ENCODE data around the gene GNPTAB. TPM values are rescaled to one million over a fixed set of nuclear protein-coding genes. Genes with fewer than 3 reads are reported as not detected.
"Not testable (repeated sequence)": the region's sequence is repeated elsewhere in the genome, so short reads cannot be mapped to it uniquely, and the experiment has no call there.

The GNPTAB gene
- total RNA-seq, 2 donors from 2014 or later: 22.2 to 48.0 TPM

DNA sequence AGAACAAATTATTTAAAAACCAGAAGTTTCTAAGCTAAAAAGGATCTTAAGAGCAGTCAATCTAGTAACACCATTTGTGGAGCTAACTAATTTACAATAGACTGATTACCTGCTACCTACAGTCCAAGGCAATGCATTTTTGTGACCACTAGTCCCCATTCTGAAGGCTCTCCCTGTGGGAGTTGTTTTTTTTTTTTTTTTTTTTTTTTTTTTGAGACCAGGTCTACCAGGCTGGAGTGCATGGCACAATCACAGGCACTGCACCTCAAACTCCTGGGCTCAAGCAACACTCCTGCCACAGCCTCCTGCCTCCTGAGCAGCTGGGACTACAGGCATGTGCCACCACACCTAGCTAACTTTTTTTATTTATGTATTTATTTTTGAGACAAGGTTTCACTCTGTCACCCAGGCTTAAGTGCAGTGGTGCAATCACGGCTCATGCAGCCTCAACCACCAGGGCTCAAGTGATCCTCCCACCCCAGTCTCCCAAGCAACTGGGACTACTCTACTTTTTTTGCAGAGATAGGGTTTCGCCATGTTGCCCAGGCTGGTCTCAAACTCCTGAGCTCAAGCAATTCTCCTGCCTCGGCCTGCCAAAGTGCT, 3.9 kb downstream of the GNPTAB start:
- Mint-ChIP-seq H3K36me3 (peaks cover 0 to 1% of the 10 kb centered on the region in 2 donors), H3K27ac (no peak overlapping the region), H3K9me3 (no peaks in the 10 kb centered on the region)
- no peak for ATAC-seq
- no peak for DNase-seq (ENCODE audit: low spot score in 2 of 2)

DNA sequence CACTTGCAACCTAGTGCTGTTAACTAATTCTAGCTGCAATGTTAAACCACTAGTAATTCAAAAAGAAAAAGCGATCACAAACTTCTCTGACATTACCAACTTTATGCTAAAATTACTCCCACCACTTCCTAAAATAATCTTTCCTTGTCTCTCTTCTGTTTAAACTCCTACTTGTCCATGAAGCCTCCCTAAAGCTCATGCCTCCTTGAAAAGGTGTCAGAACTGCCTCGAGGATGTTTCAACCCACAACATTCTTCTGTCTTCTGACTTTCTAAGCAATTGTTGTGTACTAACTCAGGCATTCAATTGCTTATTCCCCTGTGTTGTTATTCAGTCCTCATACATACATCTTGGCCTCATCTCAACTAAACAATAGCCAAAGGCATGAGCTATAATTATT, 5.9 kb downstream of the GNPTAB start:
- H3K27ac Mint-ChIP-seq: peak overlapping the region in 1 of 2 donors; percentile 5
- H3K9me3 Mint-ChIP-seq: no peaks in the 10 kb centered on the region

DNA sequence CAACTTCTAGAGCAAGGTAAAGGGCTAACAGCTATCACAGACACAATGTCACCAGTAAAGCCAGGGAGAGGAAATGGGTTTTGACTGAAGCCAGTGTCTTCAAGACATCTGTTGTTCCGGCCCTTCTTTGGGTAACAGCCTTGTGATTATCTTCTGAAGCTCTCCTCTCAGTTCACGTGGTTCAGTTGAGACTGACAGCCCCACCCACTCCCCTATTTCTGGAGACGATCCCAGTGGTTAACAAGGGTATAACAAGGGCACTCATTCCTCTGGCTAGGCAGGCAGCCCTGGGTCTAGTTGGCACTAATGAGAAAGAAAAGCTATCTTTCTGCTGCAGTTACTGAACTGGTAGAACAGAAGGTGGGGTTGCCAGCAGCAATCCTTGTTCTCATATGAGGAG, 6.9 kb downstream of the GNPTAB start:
- Mint-ChIP-seq H3K27ac (peak overlapping the region; percentile 43 to 81), H3K9me3 (peaks cover 0 to 3% of the 10 kb centered on the region in 2 donors), H3K36me3 (peaks cover 0 to 19% of the 10 kb centered on the region in 2 donors)
- ATAC-seq: peak; percentile 77 to 86
- DNase-seq (ENCODE audit: low spot score in 2 of 2): peak in 1 of 2 donors; percentile 64

More for the DNA sequence above, 5.9 kb downstream of the GNPTAB start:
- peaks cover 0 to 13% of the 10 kb centered on the region in 2 donors for H3K36me3 Mint-ChIP-seq
- ATAC-seq (no peak), DNase-seq (ENCODE audit: low spot score in 2 of 2) (no peak)

DNA sequence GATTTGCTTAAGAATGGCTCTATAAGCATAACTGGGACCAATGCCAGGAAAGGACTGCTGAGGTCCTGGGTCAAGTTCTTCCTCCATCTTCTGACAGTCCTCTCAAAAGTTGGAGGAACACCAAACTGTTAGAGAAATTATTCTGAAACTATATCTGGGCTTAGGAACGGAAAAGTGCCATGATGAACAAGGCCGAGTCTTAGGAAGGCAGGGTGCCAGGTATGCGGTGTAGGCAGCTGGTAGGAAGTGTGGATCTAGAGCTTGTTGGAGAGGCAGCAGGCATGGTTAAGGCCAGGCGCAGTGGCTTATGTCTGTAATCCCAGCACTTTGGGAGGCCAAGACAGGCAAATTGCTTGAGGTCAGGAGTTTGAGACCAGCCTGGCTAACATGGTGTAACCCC, 7.7 kb downstream of the GNPTAB start:
- ATAC-seq: no peak
- peaks cover 0 to 28% of the 10 kb centered on the region in 2 donors for H3K36me3 Mint-ChIP-seq

DNA sequence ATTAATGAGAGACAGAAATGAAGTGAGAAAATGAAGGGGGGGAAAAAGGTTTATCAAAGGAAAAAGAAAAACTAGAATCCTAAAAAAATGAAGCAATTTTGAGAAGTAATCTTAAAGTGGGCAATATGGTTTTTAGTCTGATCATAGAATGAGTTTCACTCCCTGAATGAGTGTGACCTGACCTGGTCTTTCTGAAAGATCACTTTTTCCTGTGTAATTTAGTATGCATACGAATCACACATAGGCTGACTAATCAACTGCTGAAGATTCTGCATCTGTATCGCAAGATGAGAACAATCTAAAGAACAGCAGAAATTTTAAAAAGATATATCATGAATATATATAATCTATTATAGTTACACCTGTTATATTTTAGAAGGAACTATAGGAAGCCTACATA, 11.3 kb downstream of the GNPTAB start:
- Mint-ChIP-seq H3K9me3 (peaks cover 0 to 15% of the 10 kb centered on the region in 2 donors), H3K27ac (peak overlapping the region; percentile 78 to 93), H3K36me3 (peaks cover 0 to 49% of the 10 kb centered on the region in 2 donors)
- no peak for DNase-seq (ENCODE audit: low spot score in 2 of 2)
- peak; percentile 88 to 90 for ATAC-seq

More for the DNA sequence above, 7.7 kb downstream of the GNPTAB start:
- peak overlapping the region; percentile 39 to 43 for H3K27ac Mint-ChIP-seq
- peaks cover 0 to 7% of the 10 kb centered on the region in 2 donors for H3K9me3 Mint-ChIP-seq
- no peak for DNase-seq (ENCODE audit: low spot score in 2 of 2)

DNA sequence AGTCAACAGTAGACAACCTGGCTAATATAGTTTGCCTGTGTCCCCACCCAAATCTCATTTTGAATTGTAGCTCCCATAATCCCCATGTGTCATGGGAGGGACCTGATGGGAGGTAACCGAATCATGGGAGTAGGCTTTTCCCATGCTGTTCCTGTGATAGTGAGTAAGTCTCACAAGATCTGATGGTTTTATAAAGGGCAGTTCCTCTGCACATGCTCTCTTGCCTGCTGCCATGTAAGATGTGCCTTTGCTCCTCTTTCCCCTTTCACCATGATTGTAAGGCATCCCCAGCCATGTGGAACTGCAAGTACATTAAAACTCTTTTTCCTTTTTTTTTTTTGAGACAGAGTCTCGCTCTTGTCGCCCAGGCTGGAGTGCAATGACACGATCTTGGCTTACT, 12.1 kb downstream of the GNPTAB start:
- ATAC-seq; DNase-seq (ENCODE audit: low spot score in 2 of 2): not testable (repeated sequence)
- Mint-ChIP-seq H3K36me3 (peaks cover 0 to 49% of the 10 kb centered on the region in 2 donors), H3K27ac (peak overlapping the region; percentile 78 to 93), H3K9me3 (peaks cover 0 to 15% of the 10 kb centered on the region in 2 donors)

DNA sequence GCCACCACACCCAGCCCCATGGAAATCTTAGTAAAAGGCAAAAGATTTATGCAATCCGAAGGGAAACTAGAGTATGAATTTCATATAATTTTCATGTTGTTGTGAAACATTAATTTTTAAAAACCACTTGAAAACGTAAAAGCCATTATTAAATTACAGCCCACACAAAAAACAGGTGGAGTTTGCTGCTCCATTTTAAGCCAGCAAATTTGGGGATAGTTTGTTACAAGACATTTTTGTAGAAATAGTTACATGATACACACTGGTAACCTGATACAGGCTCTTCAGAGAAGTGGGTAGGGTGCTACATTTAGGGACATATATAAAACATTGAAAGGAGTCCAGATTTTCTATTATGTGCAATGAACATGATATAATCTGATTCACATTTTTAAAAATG, 17.6 kb downstream of the GNPTAB start:
- DNase-seq (ENCODE audit: low spot score in 2 of 2): no peak
- H3K36me3 Mint-ChIP-seq: peaks cover 0 to 34% of the 10 kb centered on the region in 2 donors
- no peak for ATAC-seq
- H3K9me3 Mint-ChIP-seq: peaks cover 0 to 13% of the 10 kb centered on the region in 2 donors
- no peak overlapping the region for H3K27ac Mint-ChIP-seq

DNA sequence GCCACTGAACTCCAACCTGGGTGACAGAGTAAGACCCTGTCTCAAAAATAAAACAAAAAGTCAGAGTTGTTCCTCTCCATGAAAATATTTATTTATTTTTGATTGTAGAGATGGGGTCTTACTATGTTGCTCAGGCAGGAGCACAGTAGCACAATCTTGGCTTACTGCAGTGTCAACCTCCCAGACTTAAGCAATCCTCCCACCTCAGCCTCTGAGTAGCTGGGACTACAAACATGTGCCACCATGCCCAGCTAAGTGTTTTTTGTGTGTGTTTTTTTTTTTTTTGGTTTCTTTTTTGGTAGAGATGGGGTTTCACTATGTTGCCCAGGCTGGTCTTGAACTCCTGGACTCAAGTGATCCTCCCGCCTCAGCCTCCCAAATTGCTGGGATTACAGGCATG, 18.0 kb downstream of the GNPTAB start:
- DNase-seq (ENCODE audit: low spot score in 2 of 2); H3K27ac Mint-ChIP-seq; H3K9me3 Mint-ChIP-seq; ATAC-seq: not testable (repeated sequence)
- H3K36me3 Mint-ChIP-seq: peaks cover 0 to 30% of the 10 kb centered on the region in 2 donors

DNA sequence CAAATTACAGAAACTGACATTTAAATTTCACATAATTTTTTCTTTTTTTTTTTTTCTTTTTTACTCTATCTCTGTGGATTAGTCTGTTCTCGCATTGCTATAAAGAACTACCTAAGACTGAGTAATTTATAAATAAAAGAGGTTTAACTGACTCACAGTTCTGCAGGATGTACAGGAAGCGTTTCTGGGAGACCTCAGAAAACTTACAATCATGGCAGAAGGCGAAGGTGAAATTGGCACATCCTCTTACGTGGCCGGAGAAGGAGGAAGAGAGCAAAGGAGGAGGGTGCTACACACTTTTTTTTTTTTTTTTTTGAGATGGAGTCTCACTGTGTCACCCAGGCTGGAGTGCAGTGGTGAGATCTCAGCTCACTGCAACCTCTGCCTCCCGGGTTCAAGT, 19.4 kb downstream of the GNPTAB start:
- H3K27ac Mint-ChIP-seq; DNase-seq (ENCODE audit: low spot score in 2 of 2); H3K9me3 Mint-ChIP-seq: not testable (repeated sequence)
- peaks cover 0 to 23% of the 10 kb centered on the region in 2 donors for H3K36me3 Mint-ChIP-seq
- peak; percentile 51 to 77 for ATAC-seq

DNA sequence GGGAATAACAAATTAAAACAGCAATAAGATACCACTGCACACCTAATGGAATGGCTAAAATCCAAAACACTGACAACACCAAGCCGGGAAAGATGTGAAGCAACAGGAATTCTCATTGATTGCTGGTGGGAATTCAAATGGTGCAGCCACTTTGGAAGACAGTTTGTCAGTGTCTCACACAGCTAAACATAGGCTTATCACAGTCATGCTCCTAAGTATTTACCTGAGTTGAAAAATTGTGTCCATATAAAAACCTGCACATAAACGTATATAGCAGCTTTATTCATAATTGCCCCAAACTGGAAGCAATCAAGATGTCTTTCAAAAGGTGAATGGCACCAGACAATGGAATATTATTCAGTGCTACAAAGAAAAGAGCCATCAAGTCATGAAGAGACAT, 21.6 kb downstream of the GNPTAB start:
- no peak overlapping the region for H3K27ac Mint-ChIP-seq
- DNase-seq (ENCODE audit: low spot score in 2 of 2) (no peak), ATAC-seq (no peak)
- H3K9me3 Mint-ChIP-seq: peaks cover 0 to 5% of the 10 kb centered on the region in 2 donors
- peaks cover 0 to 12% of the 10 kb centered on the region in 2 donors for H3K36me3 Mint-ChIP-seq

DNA sequence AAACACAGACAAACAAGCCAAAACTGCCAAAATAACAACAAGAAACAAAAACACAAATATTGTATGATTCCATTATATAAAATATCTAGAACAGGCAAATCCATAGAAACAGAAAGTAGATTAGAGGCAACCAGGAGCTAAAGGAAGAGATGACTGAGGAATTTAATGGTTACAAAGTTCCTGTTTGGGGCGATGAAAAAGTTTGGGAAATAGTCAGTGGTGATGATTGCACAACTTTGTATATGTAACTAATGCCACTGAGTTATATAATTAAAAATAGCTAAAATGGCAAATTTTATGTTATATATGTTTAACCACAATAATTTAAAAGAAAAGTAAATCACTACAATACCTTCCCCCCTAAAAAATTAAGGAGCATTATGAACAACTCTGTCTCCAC, 24.5 kb downstream of the GNPTAB start:
- no peak for DNase-seq (ENCODE audit: low spot score in 2 of 2)
- no peak overlapping the region for H3K27ac Mint-ChIP-seq
- peaks cover 0 to 2% of the 10 kb centered on the region in 2 donors for H3K36me3 Mint-ChIP-seq
- ATAC-seq: no peak
- H3K9me3 Mint-ChIP-seq: peaks cover 0 to 1% of the 10 kb centered on the region in 2 donors

DNA sequence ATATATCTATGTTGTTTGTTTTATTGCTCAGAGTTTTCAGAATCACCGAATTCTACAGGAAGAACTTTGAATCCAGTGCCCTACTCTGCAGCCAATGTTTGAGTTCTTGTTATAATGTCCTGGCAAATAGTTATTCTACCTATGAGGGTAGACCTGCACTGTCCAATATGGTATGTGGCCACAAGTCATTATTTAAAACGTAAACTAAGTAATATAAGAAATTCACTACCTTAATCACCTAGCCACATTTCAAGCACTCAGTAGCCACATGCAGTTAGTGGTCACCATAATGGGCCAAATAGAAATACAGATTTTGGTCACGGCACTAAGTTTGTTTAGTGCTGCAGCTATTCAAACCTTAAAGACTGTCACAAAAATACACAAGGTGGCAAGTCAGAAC, 26.4 kb downstream of the GNPTAB start:
- ATAC-seq (no peak), DNase-seq (ENCODE audit: low spot score in 2 of 2) (no peak)
- Mint-ChIP-seq H3K36me3 (no peaks in the 10 kb centered on the region), H3K9me3 (no peaks in the 10 kb centered on the region), H3K27ac (no peak overlapping the region)

DNA sequence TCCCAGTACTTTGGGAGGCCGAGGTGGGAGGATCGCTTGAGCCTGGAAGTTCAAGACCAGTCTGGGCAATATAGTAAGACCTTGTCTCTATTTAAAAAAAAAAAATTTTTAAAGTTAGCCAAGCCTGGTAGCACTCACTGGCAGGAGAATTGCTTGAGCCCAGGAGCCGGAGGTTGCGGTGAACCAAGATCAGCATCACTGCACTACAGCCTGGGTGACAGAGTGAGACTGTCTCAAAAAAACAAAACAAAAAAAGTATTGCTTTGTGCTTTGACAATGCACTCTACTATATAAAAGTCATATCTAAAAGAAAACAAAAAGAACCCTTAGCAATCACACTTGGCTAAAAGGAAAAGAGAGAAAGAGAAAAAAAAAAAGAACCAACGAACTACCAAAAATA, 26.8 kb downstream of the GNPTAB start:
- ATAC-seq: no peak
- Mint-ChIP-seq H3K36me3 (no peaks in the 10 kb centered on the region), H3K27ac (no peak overlapping the region), H3K9me3 (no peaks in the 10 kb centered on the region)
- DNase-seq (ENCODE audit: low spot score in 2 of 2): no peak

DNA sequence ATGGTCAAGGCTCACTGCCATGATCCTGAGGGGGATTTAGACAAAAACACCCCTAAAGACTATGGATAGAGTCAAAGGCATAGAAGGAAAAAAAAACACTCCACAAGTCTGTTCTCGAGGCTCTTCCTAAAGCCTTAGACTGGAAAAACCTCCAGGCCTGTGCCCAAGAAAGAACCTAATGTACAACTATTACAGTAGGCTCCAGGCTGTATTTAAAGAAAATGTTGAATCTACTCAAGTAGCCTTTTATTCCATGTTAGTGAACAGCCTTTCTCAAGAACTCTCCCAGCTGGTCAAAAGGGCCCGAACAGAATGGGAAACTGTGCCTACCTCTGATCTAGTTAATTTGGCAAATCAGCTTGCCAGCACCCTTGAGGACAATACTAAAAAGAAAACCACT, 28.3 kb downstream of the GNPTAB start:
- DNase-seq (ENCODE audit: low spot score in 2 of 2) (no peak), ATAC-seq (no peak)
- Mint-ChIP-seq H3K9me3 (peaks cover 0 to 5% of the 10 kb centered on the region in 2 donors), H3K27ac (no peak overlapping the region), H3K36me3 (peaks cover 0 to 7% of the 10 kb centered on the region in 2 donors)

DNA sequence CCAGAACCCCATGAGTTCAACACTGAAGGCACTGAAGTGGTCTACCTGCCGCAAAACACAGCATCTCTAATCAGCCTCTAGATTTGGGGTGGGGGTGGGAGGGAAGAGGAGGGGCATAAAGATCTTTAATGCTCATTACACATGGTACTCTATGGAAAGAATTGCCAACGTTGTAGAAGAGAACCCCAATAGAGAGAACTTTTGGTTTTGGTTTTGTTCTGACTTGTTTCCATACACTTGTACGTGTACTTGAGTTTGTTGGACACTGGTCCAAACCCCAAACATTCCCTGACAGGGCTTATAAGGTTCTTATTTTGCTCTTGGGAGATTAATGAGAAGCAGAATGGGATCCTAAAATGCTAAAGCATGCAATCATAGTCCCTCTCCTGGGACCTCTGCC, 31.0 kb downstream of the GNPTAB start:
- DNase-seq (ENCODE audit: low spot score in 2 of 2) (no peak), ATAC-seq (peak; percentile 57 to 81)
- no peak overlapping the region for H3K27ac Mint-ChIP-seq
- peaks cover 0 to 20% of the 10 kb centered on the region in 2 donors for H3K36me3 Mint-ChIP-seq
- peaks cover 0 to 5% of the 10 kb centered on the region in 2 donors for H3K9me3 Mint-ChIP-seq

DNA sequence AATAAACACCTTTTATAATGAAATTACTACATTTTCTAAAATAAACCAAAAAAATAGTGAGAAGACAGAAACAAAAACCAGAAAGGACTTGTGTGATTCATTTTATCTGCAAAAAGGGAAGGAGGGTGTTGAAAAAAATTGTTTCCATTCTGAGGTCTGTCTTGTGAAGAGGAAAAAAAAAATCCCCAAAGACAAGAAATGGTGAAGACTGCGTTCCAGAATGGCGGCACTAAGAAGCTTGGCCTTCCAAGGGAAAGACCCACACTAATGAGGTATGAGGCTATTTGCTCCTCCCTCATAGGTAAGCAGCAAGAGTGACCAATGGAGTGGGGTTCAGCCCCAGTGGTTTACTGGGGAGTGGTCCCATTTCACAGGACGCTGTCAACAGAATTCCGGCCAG, 35.0 kb downstream of the GNPTAB start:
- Mint-ChIP-seq H3K9me3 (peaks cover 0 to 5% of the 10 kb centered on the region in 2 donors), H3K27ac (peak overlapping the region in 1 of 2 donors; percentile 86), H3K36me3 (peaks cover 0 to 20% of the 10 kb centered on the region in 2 donors)
- ATAC-seq: peak; percentile 8 to 42
- DNase-seq (ENCODE audit: low spot score in 2 of 2): no peak

DNA sequence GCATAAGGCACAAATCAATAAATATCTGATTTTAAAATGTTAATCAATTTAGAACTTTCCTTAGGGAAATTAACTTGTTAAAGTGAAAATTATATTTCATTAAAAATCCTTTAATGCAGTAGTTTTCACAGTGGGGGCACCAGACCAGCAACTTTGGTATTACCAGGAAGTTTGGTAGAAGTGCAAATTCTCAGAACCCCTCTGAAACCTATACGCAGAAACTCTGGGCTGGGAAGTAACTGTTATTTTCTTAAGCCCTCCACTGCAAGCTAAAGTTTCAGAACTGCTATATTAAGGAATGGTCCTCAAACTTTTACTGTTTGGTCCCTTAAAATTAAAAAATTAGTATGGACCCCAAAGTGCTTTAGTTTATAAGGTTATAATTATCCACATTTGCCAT, 35.7 kb downstream of the GNPTAB start:
- Mint-ChIP-seq H3K36me3 (peaks cover 0 to 21% of the 10 kb centered on the region in 2 donors), H3K27ac (no peak overlapping the region), H3K9me3 (peaks cover 0 to 5% of the 10 kb centered on the region in 2 donors)
- no peak for DNase-seq (ENCODE audit: low spot score in 2 of 2)
- no peak for ATAC-seq

DNA sequence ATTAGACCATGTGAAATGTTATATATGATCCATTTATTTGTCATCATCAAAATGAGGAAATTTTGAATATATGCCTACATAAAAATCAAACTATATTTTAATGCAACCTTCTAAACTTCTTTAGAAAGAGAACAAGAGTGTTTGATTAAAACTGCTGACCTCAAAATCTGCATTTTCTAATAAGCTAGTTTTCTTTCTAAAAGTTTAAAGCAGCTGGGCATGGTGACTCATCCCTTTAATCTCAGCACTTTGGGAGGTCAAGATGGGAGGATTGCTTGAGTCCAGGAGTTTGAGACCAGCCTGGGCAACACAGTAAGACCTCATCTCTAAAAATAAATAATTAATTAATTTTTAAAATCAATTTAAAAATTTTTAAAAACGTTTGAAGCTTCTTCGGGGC, 36.2 kb downstream of the GNPTAB start:
- Mint-ChIP-seq H3K9me3 (peaks cover 0 to 5% of the 10 kb centered on the region in 2 donors), H3K27ac (no peak overlapping the region), H3K36me3 (peaks cover 0 to 25% of the 10 kb centered on the region in 2 donors)
- ATAC-seq (no peak), DNase-seq (ENCODE audit: low spot score in 2 of 2) (no peak)
